WTC11 (cell line): ENCODE results near the gene RYR1. TPM values are rescaled to one million over a fixed set of nuclear protein-coding genes. Genes with fewer than 3 reads are reported as not detected.

Experiments used
- ATAC-seq: fragments of 200-7000 bp; cut with Tn5 transposase; 2 replicates; pipeline ENCODE4 v1.10.0; 2021; ENCODE audit warnings: mild to moderate bottlenecking, moderate library complexity
- CTCF ChIA-PET: fragments of 300-600 bp; sonication (Branson Sonifier 250); formaldehyde crosslinking; loops from one replicate; lab custom pipeline; 2021; ENCODE audit warnings: antibody characterized with exemption; lab: Charles Lee
- POLR2A ChIA-PET: fragments of 350-600 bp; sonication (Branson Sonifier 250); formaldehyde crosslinking; loops from one replicate; lab custom pipeline; 2021; ENCODE audit warnings: antibody characterized with exemption; lab: Charles Lee
- DNase-seq: peaks from one replicate; pipeline ENCODE4 v3.0.0; 2021; ENCODE audit warnings: low spot score
- H3K27ac Mint-ChIP-seq: 2 replicates; pipeline ENCODE4 v1.8.0; 2021; ENCODE audit warnings: mixed read lengths
- H3K27me3 Mint-ChIP-seq: 2 replicates; pipeline ENCODE4 v1.8.0; 2021; ENCODE audit warnings: low read depth, mild to moderate bottlenecking, moderate library complexity, mixed read lengths
- H3K36me3 Mint-ChIP-seq: 2 replicates; pipeline ENCODE4 v1.8.0; 2021; ENCODE audit warnings: mixed read lengths
- H3K4me1 Mint-ChIP-seq: 2 replicates; pipeline ENCODE4 v1.8.0; 2022; ENCODE audit warnings: mixed read lengths
- H3K4me3 Mint-ChIP-seq: 2 replicates; pipeline ENCODE4 v1.8.0; 2021; ENCODE audit warnings: mild to moderate bottlenecking, moderate library complexity, mixed read lengths
- H3K9me3 Mint-ChIP-seq: 2 replicates; pipeline ENCODE4 v1.8.0; 2021; ENCODE audit warnings: mixed read lengths
- CREM ChIP-seq: sonication (generic); formaldehyde crosslinking; IDR thresholded peaks from 2 replicates; pipeline ENCODE4 v1.8.1; 2022; ENCODE audit warnings: mild to moderate bottlenecking, missing genetic modification reagents, moderate library complexity
- ESRRA ChIP-seq: sonication (generic); formaldehyde crosslinking; IDR thresholded peaks from 2 replicates; pipeline ENCODE4 v1.8.1; 2022; ENCODE audit warnings: mild to moderate bottlenecking, missing genetic modification reagents, borderline replicate concordance
- NR3C1 ChIP-seq: sonication (generic); formaldehyde crosslinking; conservative IDR thresholded peaks from 2 replicates; pipeline ENCODE4 v1.8.1; 2023; ENCODE audit warnings: low read depth, mild to moderate bottlenecking, missing genetic modification reagents
- PRRX2 ChIP-seq: fragments of 250-450 bp; sonication (Bioruptor Pico); IDR thresholded peaks from 2 replicates; pipeline ENCODE4 v1.8.0; 2021; ENCODE audit warnings: mild to moderate bottlenecking
- RORB ChIP-seq: fragments of 250-450 bp; sonication (Bioruptor Pico); IDR thresholded peaks from 2 replicates; pipeline ENCODE4 v1.9.0; 2021; ENCODE audit warnings: mild to moderate bottlenecking
- SP1 ChIP-seq: sonication (generic); formaldehyde crosslinking; conservative IDR thresholded peaks from 2 replicates; pipeline ENCODE4 v1.8.1; 2022; ENCODE audit warnings: missing genetic modification reagents
- TP53 ChIP-seq: sonication (generic); formaldehyde crosslinking; IDR thresholded peaks from 2 replicates; pipeline ENCODE4 v1.8.1; 2023; ENCODE audit warnings: mild to moderate bottlenecking, missing genetic modification reagents
- ZNF671 ChIP-seq: fragments of 250-450 bp; sonication (Bioruptor Pico); IDR thresholded peaks from 2 replicates; pipeline ENCODE4 v1.8.0; 2021; ENCODE audit warnings: mild to moderate bottlenecking
- total RNA-seq: library from RNA; stranded (reverse); gene quantifications from 3 replicates; pipeline ENCODE4 v1.2.3, GENCODE V29; 2021
- TF ChIP-seq, protein P1 (sequence below): fragments of 250-450 bp; sonication (Bioruptor Pico); IDR thresholded peaks from 2 replicates; pipeline ENCODE4 v1.9.0; 2021; ENCODE audit warnings: moderate library complexity, mild to moderate bottlenecking, inconsistent platforms, borderline replicate concordance
- TF ChIP-seq, protein P2 (sequence below): sonication (generic); formaldehyde crosslinking; IDR thresholded peaks from 2 replicates; pipeline ENCODE4 v1.8.1; 2022; ENCODE audit warnings: low read depth, missing genetic modification reagents, borderline replicate concordance
- TF ChIP-seq, protein P3 (sequence below): sonication (generic); formaldehyde crosslinking; IDR thresholded peaks from 2 replicates; pipeline ENCODE4 v1.8.1; 2023; ENCODE audit warnings: mild to moderate bottlenecking, moderate library complexity, missing genetic modification reagents
- TF ChIP-seq, protein P4 (sequence below): sonication (generic); formaldehyde crosslinking; conservative IDR thresholded peaks from 2 replicates; pipeline ENCODE4 v1.8.1; 2023; ENCODE audit warnings: mild to moderate bottlenecking, low read depth, missing genetic modification reagents, moderate library complexity
- TF ChIP-seq, protein P5 (sequence below): fragments of 200-600 bp; IDR thresholded peaks from 2 replicates; pipeline ENCODE4 v1.8.0; 2022; ENCODE audit warnings: antibody characterized with exemption
- TF ChIP-seq, protein P6 (sequence below): sonication (generic); formaldehyde crosslinking; IDR thresholded peaks from 2 replicates; pipeline ENCODE4 v1.8.1; 2023; ENCODE audit warnings: mild to moderate bottlenecking, missing genetic modification reagents

RYR1 gene
- total RNA-seq, 1 experiment from 2014 or later: 24.2 TPM

DNA sequence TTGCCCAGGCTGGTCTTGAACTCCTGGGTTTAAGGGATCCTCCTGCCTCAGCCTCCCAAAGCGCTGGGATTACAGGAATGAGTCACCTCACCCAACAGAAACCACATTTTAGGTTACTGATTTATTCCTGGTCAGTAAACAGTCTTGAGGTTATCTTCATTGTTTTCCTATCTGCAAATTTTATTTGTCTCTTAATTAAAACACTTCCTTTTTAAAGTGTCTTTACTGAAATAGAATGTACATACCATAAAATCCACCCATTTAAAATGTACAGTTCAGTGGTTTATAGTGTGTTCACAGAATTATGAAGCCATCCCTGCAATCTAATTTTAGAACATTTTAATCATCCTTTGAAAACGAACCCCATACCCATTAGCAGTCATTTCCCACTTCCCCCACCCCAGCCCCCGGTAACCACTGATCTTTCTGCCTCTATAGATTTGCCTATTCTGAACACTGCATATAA, 121.2 kb downstream of the RYR1 start:
- Mint-ChIP-seq H3K27me3 (no peaks in the 10 kb centered on the region), H3K36me3 (peaks cover 12% of the 10 kb centered on the region), H3K4me1 (0 out of 2 replicates have a peak, but pooled peaks cover 4% of the 10 kb centered on the region), H3K4me3 (no peak overlapping the region), H3K27ac (no peak overlapping the region)
- ChIA-PET CTCF (no interaction called here), POLR2A (no interaction called here)
- ATAC-seq: no peak
- DNase-seq: no peak
- TF ChIP-seq CREM (CRISPR knock-in tag) (no peak), PRRX2 (CRISPR knock-in tag) (no peak), NR3C1 (CRISPR knock-in tag) (no peak), ESRRA (no peak), ZNF671 (CRISPR knock-in tag) (no peak)
- TF ChIP-seq, protein P1, sequence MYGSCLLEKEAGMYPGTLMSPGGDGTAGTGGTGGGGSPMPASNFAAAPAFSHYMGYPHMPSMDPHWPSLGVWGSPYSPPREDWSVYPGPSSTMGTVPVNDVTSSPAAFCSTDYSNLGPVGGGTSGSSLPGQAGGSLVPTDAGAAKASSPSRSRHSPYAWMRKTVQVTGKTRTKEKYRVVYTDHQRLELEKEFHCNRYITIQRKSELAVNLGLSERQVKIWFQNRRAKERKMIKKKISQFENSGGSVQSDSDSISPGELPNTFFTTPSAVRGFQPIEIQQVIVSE: no peak
- TF ChIP-seq, protein P2, sequence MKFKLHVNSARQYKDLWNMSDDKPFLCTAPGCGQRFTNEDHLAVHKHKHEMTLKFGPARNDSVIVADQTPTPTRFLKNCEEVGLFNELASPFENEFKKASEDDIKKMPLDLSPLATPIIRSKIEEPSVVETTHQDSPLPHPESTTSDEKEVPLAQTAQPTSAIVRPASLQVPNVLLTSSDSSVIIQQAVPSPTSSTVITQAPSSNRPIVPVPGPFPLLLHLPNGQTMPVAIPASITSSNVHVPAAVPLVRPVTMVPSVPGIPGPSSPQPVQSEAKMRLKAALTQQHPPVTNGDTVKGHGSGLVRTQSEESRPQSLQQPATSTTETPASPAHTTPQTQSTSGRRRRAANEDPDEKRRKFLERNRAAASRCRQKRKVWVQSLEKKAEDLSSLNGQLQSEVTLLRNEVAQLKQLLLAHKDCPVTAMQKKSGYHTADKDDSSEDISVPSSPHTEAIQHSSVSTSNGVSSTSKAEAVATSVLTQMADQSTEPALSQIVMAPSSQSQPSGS (CRISPR knock-in tag): no peak
- TF ChIP-seq, all 79 proteins: peak for 0
- H3K9me3 Mint-ChIP-seq: no peaks in the 10 kb centered on the region

DNA sequence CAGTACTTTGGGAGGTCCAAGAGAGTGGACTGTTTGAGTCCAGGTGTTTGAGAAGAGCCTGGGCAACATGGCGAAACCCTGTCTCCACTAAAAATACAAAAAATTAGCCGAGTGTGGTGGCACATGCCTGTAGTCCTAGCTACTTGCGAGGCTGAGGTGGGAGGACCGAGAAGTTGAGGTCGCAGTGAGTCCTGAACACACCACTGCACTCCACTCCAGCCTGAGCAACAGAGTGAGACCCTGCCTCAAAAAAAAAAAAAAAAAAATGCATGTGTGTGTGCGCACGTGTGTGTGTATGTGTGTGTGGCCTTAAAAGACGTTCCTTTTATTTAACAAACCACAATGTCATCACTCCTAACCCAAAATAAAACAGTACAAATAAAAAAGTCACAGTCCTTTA, 121.7 kb downstream of the RYR1 start:
- no peaks in the 10 kb centered on the region for H3K9me3 Mint-ChIP-seq
- DNase-seq: no peak
- POLR2A ChIA-PET: no interaction called here
- peaks cover 12% of the 10 kb centered on the region for H3K36me3 Mint-ChIP-seq
- ATAC-seq: no peak
- no peak for TF ChIP-seq RORB
- TF ChIP-seq, protein P3, sequence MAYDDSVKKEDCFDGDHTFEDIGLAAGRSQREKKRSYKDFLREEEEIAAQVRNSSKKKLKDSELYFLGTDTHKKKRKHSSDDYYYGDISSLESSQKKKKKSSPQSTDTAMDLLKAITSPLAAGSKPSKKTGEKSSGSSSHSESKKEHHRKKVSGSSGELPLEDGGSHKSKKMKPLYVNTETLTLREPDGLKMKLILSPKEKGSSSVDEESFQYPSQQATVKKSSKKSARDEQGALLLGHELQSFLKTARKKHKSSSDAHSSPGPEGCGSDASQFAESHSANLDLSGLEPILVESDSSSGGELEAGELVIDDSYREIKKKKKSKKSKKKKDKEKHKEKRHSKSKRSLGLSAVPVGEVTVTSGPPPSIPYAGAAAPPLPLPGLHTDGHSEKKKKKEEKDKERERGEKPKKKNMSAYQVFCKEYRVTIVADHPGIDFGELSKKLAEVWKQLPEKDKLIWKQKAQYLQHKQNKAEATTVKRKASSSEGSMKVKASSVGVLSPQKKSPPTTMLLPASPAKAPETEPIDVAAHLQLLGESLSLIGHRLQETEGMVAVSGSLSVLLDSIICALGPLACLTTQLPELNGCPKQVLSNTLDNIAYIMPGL (CRISPR knock-in tag): no peak
- TF ChIP-seq, protein P4, sequence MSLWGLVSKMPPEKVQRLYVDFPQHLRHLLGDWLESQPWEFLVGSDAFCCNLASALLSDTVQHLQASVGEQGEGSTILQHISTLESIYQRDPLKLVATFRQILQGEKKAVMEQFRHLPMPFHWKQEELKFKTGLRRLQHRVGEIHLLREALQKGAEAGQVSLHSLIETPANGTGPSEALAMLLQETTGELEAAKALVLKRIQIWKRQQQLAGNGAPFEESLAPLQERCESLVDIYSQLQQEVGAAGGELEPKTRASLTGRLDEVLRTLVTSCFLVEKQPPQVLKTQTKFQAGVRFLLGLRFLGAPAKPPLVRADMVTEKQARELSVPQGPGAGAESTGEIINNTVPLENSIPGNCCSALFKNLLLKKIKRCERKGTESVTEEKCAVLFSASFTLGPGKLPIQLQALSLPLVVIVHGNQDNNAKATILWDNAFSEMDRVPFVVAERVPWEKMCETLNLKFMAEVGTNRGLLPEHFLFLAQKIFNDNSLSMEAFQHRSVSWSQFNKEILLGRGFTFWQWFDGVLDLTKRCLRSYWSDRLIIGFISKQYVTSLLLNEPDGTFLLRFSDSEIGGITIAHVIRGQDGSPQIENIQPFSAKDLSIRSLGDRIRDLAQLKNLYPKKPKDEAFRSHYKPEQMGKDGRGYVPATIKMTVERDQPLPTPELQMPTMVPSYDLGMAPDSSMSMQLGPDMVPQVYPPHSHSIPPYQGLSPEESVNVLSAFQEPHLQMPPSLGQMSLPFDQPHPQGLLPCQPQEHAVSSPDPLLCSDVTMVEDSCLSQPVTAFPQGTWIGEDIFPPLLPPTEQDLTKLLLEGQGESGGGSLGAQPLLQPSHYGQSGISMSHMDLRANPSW (CRISPR knock-in tag): no peak
- no peak for TF ChIP-seq CREM (CRISPR knock-in tag)
- TF ChIP-seq, protein P1: no peak
- TF ChIP-seq TP53 (CRISPR knock-in tag): no peak
- TF ChIP-seq, protein P5, sequence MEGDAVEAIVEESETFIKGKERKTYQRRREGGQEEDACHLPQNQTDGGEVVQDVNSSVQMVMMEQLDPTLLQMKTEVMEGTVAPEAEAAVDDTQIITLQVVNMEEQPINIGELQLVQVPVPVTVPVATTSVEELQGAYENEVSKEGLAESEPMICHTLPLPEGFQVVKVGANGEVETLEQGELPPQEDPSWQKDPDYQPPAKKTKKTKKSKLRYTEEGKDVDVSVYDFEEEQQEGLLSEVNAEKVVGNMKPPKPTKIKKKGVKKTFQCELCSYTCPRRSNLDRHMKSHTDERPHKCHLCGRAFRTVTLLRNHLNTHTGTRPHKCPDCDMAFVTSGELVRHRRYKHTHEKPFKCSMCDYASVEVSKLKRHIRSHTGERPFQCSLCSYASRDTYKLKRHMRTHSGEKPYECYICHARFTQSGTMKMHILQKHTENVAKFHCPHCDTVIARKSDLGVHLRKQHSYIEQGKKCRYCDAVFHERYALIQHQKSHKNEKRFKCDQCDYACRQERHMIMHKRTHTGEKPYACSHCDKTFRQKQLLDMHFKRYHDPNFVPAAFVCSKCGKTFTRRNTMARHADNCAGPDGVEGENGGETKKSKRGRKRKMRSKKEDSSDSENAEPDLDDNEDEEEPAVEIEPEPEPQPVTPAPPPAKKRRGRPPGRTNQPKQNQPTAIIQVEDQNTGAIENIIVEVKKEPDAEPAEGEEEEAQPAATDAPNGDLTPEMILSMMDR: no peak
- TF ChIP-seq SP1: no peak
- TF ChIP-seq, protein P6, sequence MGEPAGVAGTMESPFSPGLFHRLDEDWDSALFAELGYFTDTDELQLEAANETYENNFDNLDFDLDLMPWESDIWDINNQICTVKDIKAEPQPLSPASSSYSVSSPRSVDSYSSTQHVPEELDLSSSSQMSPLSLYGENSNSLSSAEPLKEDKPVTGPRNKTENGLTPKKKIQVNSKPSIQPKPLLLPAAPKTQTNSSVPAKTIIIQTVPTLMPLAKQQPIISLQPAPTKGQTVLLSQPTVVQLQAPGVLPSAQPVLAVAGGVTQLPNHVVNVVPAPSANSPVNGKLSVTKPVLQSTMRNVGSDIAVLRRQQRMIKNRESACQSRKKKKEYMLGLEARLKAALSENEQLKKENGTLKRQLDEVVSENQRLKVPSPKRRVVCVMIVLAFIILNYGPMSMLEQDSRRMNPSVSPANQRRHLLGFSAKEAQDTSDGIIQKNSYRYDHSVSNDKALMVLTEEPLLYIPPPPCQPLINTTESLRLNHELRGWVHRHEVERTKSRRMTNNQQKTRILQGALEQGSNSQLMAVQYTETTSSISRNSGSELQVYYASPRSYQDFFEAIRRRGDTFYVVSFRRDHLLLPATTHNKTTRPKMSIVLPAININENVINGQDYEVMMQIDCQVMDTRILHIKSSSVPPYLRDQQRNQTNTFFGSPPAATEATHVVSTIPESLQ: no peak
- CTCF ChIA-PET: no interaction called here
- 0 out of 2 replicates have a peak, but pooled peaks cover under 1% of the 10 kb centered on the region for H3K4me1 Mint-ChIP-seq
- H3K27me3 Mint-ChIP-seq: no peaks in the 10 kb centered on the region
- no peak overlapping the region for H3K27ac Mint-ChIP-seq
- H3K4me3 Mint-ChIP-seq: no peak overlapping the region
